Measurements from ENCODE around the gene UNC80. TPM values are rescaled to one million over a fixed set of nuclear protein-coding genes. Genes with fewer than 3 reads are reported as not detected.

The UNC80 gene
- total and polyA plus RNA-seq, 2 of the 4 experiments (the other 2 are of a cell fraction): not detected

GRCh38 chr2:209870067-209870466, 98.4 kb downstream of the UNC80 start:
- no peaks in the 10 kb centered on the region for H3K9me1 ChIP-seq (ENCODE audit: insufficient read depth, low read length)
- H3K56ac ChIP-seq (ENCODE audit: extremely low read depth, insufficient read depth, low read length): no peak overlapping the region
- no peak overlapping the region for H2BK20ac ChIP-seq (ENCODE audit: low read depth, low read length)
- H3K36me3 ChIP-seq (ENCODE audit: control insufficient read depth, insufficient read depth, low read length): no peaks in the 10 kb centered on the region
- ATAC-seq (ENCODE audit: low read depth) (no peak), DNase-seq (no peak)
- no peaks in the 10 kb centered on the region for H3K4me1 ChIP-seq (ENCODE audit: control insufficient read depth, insufficient read depth, low read length)
- intact Hi-C loops (cut with micrococcal nuclease): loop anchor here (10.0 kb wide), 1 partner anchor 1395 kb away; no protein-coding TSS in a partner anchor
- no peak overlapping the region for H3K14ac ChIP-seq (replicated peaks; ENCODE audit: low read depth, low read length)
- no peak overlapping the region for H2AK9ac ChIP-seq (replicated peaks; ENCODE audit: low read depth, low read length, poor library complexity)
- no peak overlapping the region for H2AK5ac ChIP-seq (ENCODE audit: low read depth, low read length)
- H3K79me1 ChIP-seq (ENCODE audit: low read depth in 1 of 2, low read length in 2 of 2): no peaks in the 10 kb centered on the region
- no peaks in the 10 kb centered on the region for H4K20me1 ChIP-seq (ENCODE audit: insufficient read depth, low read length)
- H3K4ac ChIP-seq (ENCODE audit: low read depth, low read length): no peak overlapping the region
- no peak overlapping the region for H3K27ac ChIP-seq (ENCODE audit: insufficient read depth, low read length)
- no TSS peak for BruUV-seq (replicated peaks)
- in situ Hi-C loops (cut with MboI; ENCODE audit: low sequenced_read_pairs): no loop called here
- no peak overlapping the region for H2BK120ac ChIP-seq (ENCODE audit: low read depth, low read length)
- no peak overlapping the region for H4K8ac ChIP-seq (ENCODE audit: low read depth in 2 of 2, low read length in 2 of 2)
- no peak overlapping the region for H4K91ac ChIP-seq (ENCODE audit: insufficient read depth, low read depth, low read length)
- POLR2A ChIA-PET (ENCODE audit: unreplicated experiment): no interaction called here
- no peak overlapping the region for H3K23ac ChIP-seq (ENCODE audit: low read depth, low read length)
- H3K18ac ChIP-seq (ENCODE audit: low read depth, low read length): no peak overlapping the region
- no peaks in the 10 kb centered on the region for H3K27me3 ChIP-seq (ENCODE audit: control insufficient read depth, insufficient read depth, low read length)
- dilution Hi-C loops (cut with HindIII; ENCODE audit: low sequenced_read_pairs, unreplicated experiment): no loop called here
- H3K4me3 ChIP-seq (ENCODE audit: insufficient read depth, low read depth, low read length): no peak overlapping the region
- no CpG with 5 or more reads among the region's 2 CpGs for WGBS, 2 experiments (ENCODE audit: extremely low coverage in 2 of 2, insufficient read length in 1 of 2)
- CTCF ChIA-PET: no interaction called here
- H3K9ac ChIP-seq (ENCODE audit: low read depth, low read length): no peak overlapping the region
- H3K4me2 ChIP-seq (ENCODE audit: low read depth, low read length): no peak overlapping the region
- no peaks in the 10 kb centered on the region for H3K9me3 ChIP-seq (ENCODE audit: control insufficient read depth, insufficient read depth, low read length)
- no peak overlapping the region for H4K5ac ChIP-seq (ENCODE audit: low read depth, low read length)
- no peak overlapping the region for H2AFZ ChIP-seq (replicated peaks; ENCODE audit: low read length, poor library complexity)
- TF ChIP-seq, protein P1, sequence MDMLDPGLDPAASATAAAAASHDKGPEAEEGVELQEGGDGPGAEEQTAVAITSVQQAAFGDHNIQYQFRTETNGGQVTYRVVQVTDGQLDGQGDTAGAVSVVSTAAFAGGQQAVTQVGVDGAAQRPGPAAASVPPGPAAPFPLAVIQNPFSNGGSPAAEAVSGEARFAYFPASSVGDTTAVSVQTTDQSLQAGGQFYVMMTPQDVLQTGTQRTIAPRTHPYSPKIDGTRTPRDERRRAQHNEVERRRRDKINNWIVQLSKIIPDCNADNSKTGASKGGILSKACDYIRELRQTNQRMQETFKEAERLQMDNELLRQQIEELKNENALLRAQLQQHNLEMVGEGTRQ (IDR thresholded peaks at IDR 0.05; ENCODE audit: low read depth, low read length): no peak
- TF ChIP-seq CTCF (conservative IDR thresholded peaks at IDR 0.05; ENCODE audit: low read depth, low read length) (no peak), BHLHE40 (IDR thresholded peaks at IDR 0.05; ENCODE audit: low read depth, low read length) (no peak), MAFK (IDR thresholded peaks at IDR 0.05; ENCODE audit: low read depth, low read length) (no peak), MAZ (IDR thresholded peaks at IDR 0.05; ENCODE audit: borderline replicate concordance, low read depth, low read length) (no peak), RAD21 (IDR thresholded peaks at IDR 0.05; ENCODE audit: low read length) (no peak), FOS (IDR thresholded peaks at IDR 0.05; ENCODE audit: low read depth, low read length) (no peak), CEBPB (IDR thresholded peaks at IDR 0.05; ENCODE audit: low read depth, low read length) (no peak), RCOR1 (IDR thresholded peaks at IDR 0.05; ENCODE audit: insufficient replicate concordance, low read length) (no peak), POLR2A (IDR thresholded peaks at IDR 0.05; ENCODE audit: low read depth, low read length) (no peak), RFX5 (IDR thresholded peaks at IDR 0.05; ENCODE audit: low read depth, low read length) (no peak), NFE2L2 (IDR thresholded peaks at IDR 0.05; ENCODE audit: low read depth, low read length) (no peak), MXI1 (IDR thresholded peaks at IDR 0.05; ENCODE audit: borderline replicate concordance, low read depth, low read length) (no peak), SMC3 (IDR thresholded peaks at IDR 0.05; ENCODE audit: low read depth, low read length) (no peak), CHD1 (IDR thresholded peaks at IDR 0.05; ENCODE audit: low read depth, low read length) (no peak)
- TF ChIP-seq, protein P2, sequence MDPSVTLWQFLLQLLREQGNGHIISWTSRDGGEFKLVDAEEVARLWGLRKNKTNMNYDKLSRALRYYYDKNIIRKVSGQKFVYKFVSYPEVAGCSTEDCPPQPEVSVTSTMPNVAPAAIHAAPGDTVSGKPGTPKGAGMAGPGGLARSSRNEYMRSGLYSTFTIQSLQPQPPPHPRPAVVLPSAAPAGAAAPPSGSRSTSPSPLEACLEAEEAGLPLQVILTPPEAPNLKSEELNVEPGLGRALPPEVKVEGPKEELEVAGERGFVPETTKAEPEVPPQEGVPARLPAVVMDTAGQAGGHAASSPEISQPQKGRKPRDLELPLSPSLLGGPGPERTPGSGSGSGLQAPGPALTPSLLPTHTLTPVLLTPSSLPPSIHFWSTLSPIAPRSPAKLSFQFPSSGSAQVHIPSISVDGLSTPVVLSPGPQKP (IDR thresholded peaks at IDR 0.05; ENCODE audit: borderline replicate concordance, low read depth, low read length): no peak
- H2BK15ac ChIP-seq (ENCODE audit: low read depth, low read length): no peak overlapping the region
- H2BK5ac ChIP-seq (ENCODE audit: low read depth, low read length, poor library complexity, severe bottlenecking): no peak overlapping the region

Data from IMR-90 (cell line).